Loucy (cell line): ENCODE measurements around the gene ACOXL.
A peak's percentile ranks its signal among the peaks of the same experiment; 100 is the strongest.

Experiments
- H2AFZ ChIP-seq: fragments of 200-600 bp; sonication (generic); 2 replicates; pipeline ENCODE4 v1.6.0; 2016; ENCODE audit warnings: antibody characterized with exemption, mild to moderate bottlenecking, low read length, moderate library complexity
- H3F3A ChIP-seq: fragments of 200-600 bp; 2 replicates; pipeline ENCODE4 v1.6.0; 2016; ENCODE audit warnings: antibody characterized with exemption, low read depth, mild to moderate bottlenecking
- H3K27me3 ChIP-seq: fragments of 200-600 bp; sonication (generic); 2 replicates; pipeline ENCODE4 v1.6.1; 2014; ENCODE audit warnings: low read length, mild to moderate bottlenecking; ENCODE audit not compliant: insufficient read depth, poor library complexity, severe bottlenecking
- H3K36me3 ChIP-seq: fragments of 200-600 bp; sonication (generic); 2 replicates; pipeline ENCODE4 v1.6.1; 2016; ENCODE audit warnings: low read length; ENCODE audit not compliant: insufficient read depth
- H3K4me1 ChIP-seq: fragments of 200-600 bp; sonication (generic); 2 replicates; pipeline ENCODE4 v1.5.1; 2014; ENCODE audit warnings: low read length, mild to moderate bottlenecking; ENCODE audit not compliant: insufficient read depth, poor library complexity, severe bottlenecking
- H3K4me2 ChIP-seq: fragments of 200-600 bp; sonication (generic); 2 replicates; pipeline ENCODE4 v1.6.0; 2014; ENCODE audit warnings: antibody characterized with exemption, low read length, low read depth, mild to moderate bottlenecking; ENCODE audit not compliant: poor library complexity, severe bottlenecking
- H3K4me3 ChIP-seq: fragments of 200-600 bp; sonication (generic); 2 replicates; pipeline ENCODE4 v1.5.1; 2014; ENCODE audit warnings: low read length, mild to moderate bottlenecking, mixed read lengths; ENCODE audit not compliant: poor library complexity, severe bottlenecking
- H3K79me2 ChIP-seq: fragments of 200-600 bp; sonication (generic); 2 replicates; pipeline ENCODE4 v1.6.1; 2014; ENCODE audit warnings: low read length; ENCODE audit not compliant: insufficient read depth
- H3K9ac ChIP-seq: fragments of 200-600 bp; sonication (generic); 2 replicates; pipeline ENCODE4 v1.6.0; 2014; ENCODE audit warnings: mild to moderate bottlenecking, low read depth, low read length, moderate library complexity; ENCODE audit not compliant: poor library complexity, severe bottlenecking
- H3K9me2 ChIP-seq: fragments of 200-600 bp; sonication (generic); replicated peaks from 2 replicates; pipeline ENCODE4 v1.6.1; 2016; ENCODE audit warnings: low read depth, low read length, mixed read lengths
- H3K9me3 ChIP-seq: fragments of 200-600 bp; sonication (generic); 2 replicates; pipeline ENCODE4 v1.6.1; 2014; ENCODE audit warnings: mild to moderate bottlenecking, antibody characterized with exemption, low read length, low read depth; ENCODE audit not compliant: insufficient read depth
- H4K20me1 ChIP-seq: fragments of 200-600 bp; sonication (generic); 2 replicates; pipeline ENCODE4 v1.6.0; 2014; ENCODE audit warnings: antibody characterized with exemption, low read length, mild to moderate bottlenecking; ENCODE audit not compliant: insufficient read depth, poor library complexity, severe bottlenecking
- CTCF ChIP-seq: fragments of 200-600 bp; sonication (generic); conservative IDR thresholded peaks from 2 replicates; pipeline ENCODE4 v1.5.1; 2014; ENCODE audit warnings: mild to moderate bottlenecking, antibody characterized with exemption, low read length
- EZH2phosphoT487 ChIP-seq: fragments of 200-600 bp; IDR thresholded peaks from 2 replicates; pipeline ENCODE4 v1.6.1; 2018; ENCODE audit warnings: antibody characterized with exemption, mild to moderate bottlenecking, moderate library complexity, borderline replicate concordance

ACOXL gene

GRCh38 chr2:111005821-111006220, 273.4 kb downstream of the ACOXL start:
- H3F3A ChIP-seq: no peaks in the 10 kb centered on the region
- H3K79me2 ChIP-seq: no peaks in the 10 kb centered on the region
- H3K36me3 ChIP-seq: no peaks in the 10 kb centered on the region
- H2AFZ ChIP-seq: no peak overlapping the region
- no peaks in the 10 kb centered on the region for H3K9me2 ChIP-seq
- peak overlapping the region; percentile 68 for H3K4me2 ChIP-seq
- no peak overlapping the region for H3K9ac ChIP-seq
- TF ChIP-seq EZH2phosphoT487 (no peak), CTCF (no peak)
- H4K20me1 ChIP-seq: no peaks in the 10 kb centered on the region
- peak overlapping the region; percentile 47 for H3K4me3 ChIP-seq
- H3K4me1 ChIP-seq: peaks cover 20% of the 10 kb centered on the region
- H3K27me3 ChIP-seq: no peaks in the 10 kb centered on the region
- H3K9me3 ChIP-seq: no peaks in the 10 kb centered on the region

- H3K9ac ChIP-seq: no peak overlapping the region
- H4K20me1 ChIP-seq: no peaks in the 10 kb centered on the region
- no peak overlapping the region for H3K4me2 ChIP-seq
- TF ChIP-seq CTCF (no peak), EZH2phosphoT487 (no peak)
- no peaks in the 10 kb centered on the region for H3K27me3 ChIP-seq
- no peak overlapping the region for H2AFZ ChIP-seq
- no peaks in the 10 kb centered on the region for H3K9me2 ChIP-seq
- H3K4me1 ChIP-seq: peaks cover 20% of the 10 kb centered on the region
- no peak overlapping the region for H3K4me3 ChIP-seq
- H3K79me2 ChIP-seq: no peaks in the 10 kb centered on the region
- peaks cover 14% of the 10 kb centered on the region; the same call in 1 of the 2 replicates for H3K9me3 ChIP-seq
- no peaks in the 10 kb centered on the region for H3F3A ChIP-seq
- no peaks in the 10 kb centered on the region; the same call in 1 of the 2 replicates for H3K36me3 ChIP-seq
These were observed 275.6 kb downstream of the ACOXL start for GRCh38 chr2:111007757-111008688.

- no peak for TF ChIP-seq EZH2phosphoT487
- no peak for TF ChIP-seq CTCF
- no peaks in the 10 kb centered on the region for H3K27me3 ChIP-seq
- peaks cover 2% of the 10 kb centered on the region for H3K4me1 ChIP-seq
- H3K9me2 ChIP-seq: no peaks in the 10 kb centered on the region
- no peak overlapping the region for H3K4me3 ChIP-seq
- no peaks in the 10 kb centered on the region for H3K79me2 ChIP-seq
- no peaks in the 10 kb centered on the region for H4K20me1 ChIP-seq
- no peaks in the 10 kb centered on the region; the same call in 1 of the 2 replicates for H3K36me3 ChIP-seq
- no peaks in the 10 kb centered on the region for H3F3A ChIP-seq
- H3K4me2 ChIP-seq: no peak overlapping the region
- no peak overlapping the region for H3K9ac ChIP-seq
- H3K9me3 ChIP-seq: peaks cover 20% of the 10 kb centered on the region
- H2AFZ ChIP-seq: no peak overlapping the region
These were observed 278.8 kb downstream of the ACOXL start for GRCh38 chr2:111011218-111011617.
